Measurements from ENCODE around the gene ASIC2.

DNA sequence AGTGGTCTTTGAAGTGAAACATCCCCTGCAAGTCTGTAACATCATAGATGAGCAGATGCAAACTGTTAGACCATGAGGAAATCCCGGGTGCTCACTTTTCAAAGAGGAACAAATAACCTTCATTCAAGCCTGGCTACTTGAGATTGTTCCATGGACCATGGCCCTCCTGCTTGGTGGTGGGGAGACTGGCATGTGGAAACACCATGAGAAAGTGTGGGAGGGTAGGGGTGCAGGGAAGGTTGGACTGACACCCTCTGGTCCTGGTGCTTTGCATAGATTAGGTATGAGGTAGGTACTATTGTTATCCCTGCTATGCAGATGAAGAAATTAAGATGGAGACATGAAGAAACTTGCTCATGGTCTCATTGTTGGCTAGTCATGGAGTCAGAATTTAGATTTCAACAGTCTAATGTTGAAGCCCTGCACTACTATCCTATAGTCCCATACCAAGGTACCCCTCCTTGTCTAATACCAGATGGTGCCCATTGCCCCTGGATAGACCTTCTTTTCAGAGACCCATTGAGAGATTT lies 242.4 kb downstream of the ASIC2 start:
- TF ChIP-seq, protein P1, sequence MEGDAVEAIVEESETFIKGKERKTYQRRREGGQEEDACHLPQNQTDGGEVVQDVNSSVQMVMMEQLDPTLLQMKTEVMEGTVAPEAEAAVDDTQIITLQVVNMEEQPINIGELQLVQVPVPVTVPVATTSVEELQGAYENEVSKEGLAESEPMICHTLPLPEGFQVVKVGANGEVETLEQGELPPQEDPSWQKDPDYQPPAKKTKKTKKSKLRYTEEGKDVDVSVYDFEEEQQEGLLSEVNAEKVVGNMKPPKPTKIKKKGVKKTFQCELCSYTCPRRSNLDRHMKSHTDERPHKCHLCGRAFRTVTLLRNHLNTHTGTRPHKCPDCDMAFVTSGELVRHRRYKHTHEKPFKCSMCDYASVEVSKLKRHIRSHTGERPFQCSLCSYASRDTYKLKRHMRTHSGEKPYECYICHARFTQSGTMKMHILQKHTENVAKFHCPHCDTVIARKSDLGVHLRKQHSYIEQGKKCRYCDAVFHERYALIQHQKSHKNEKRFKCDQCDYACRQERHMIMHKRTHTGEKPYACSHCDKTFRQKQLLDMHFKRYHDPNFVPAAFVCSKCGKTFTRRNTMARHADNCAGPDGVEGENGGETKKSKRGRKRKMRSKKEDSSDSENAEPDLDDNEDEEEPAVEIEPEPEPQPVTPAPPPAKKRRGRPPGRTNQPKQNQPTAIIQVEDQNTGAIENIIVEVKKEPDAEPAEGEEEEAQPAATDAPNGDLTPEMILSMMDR (conservative IDR thresholded peaks at IDR 0.05; ENCODE audit: low read depth in 2 of 2), result no peak
- TF ChIP-seq POLR2AphosphoS5 (IDR thresholded peaks at IDR 0.05; ENCODE audit: low read depth), result no peak
- TF ChIP-seq, protein P2, sequence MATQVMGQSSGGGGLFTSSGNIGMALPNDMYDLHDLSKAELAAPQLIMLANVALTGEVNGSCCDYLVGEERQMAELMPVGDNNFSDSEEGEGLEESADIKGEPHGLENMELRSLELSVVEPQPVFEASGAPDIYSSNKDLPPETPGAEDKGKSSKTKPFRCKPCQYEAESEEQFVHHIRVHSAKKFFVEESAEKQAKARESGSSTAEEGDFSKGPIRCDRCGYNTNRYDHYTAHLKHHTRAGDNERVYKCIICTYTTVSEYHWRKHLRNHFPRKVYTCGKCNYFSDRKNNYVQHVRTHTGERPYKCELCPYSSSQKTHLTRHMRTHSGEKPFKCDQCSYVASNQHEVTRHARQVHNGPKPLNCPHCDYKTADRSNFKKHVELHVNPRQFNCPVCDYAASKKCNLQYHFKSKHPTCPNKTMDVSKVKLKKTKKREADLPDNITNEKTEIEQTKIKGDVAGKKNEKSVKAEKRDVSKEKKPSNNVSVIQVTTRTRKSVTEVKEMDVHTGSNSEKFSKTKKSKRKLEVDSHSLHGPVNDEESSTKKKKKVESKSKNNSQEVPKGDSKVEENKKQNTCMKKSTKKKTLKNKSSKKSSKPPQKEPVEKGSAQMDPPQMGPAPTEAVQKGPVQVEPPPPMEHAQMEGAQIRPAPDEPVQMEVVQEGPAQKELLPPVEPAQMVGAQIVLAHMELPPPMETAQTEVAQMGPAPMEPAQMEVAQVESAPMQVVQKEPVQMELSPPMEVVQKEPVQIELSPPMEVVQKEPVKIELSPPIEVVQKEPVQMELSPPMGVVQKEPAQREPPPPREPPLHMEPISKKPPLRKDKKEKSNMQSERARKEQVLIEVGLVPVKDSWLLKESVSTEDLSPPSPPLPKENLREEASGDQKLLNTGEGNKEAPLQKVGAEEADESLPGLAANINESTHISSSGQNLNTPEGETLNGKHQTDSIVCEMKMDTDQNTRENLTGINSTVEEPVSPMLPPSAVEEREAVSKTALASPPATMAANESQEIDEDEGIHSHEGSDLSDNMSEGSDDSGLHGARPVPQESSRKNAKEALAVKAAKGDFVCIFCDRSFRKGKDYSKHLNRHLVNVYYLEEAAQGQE (IDR thresholded peaks at IDR 0.05; ENCODE audit: unreplicated experiment), result no peak
- TF ChIP-seq EZH2 (IDR thresholded peaks at IDR 0.05; ENCODE audit: low read depth, unreplicated experiment), result no peak
- no peak for TF ChIP-seq CREB1 (CRISPR knock-in tag; IDR thresholded peaks at IDR 0.05; ENCODE audit: low read depth)
- TF ChIP-seq JUNB (IDR thresholded peaks at IDR 0.05; ENCODE audit: unreplicated experiment), result no peak
- TF ChIP-seq, protein P3, sequence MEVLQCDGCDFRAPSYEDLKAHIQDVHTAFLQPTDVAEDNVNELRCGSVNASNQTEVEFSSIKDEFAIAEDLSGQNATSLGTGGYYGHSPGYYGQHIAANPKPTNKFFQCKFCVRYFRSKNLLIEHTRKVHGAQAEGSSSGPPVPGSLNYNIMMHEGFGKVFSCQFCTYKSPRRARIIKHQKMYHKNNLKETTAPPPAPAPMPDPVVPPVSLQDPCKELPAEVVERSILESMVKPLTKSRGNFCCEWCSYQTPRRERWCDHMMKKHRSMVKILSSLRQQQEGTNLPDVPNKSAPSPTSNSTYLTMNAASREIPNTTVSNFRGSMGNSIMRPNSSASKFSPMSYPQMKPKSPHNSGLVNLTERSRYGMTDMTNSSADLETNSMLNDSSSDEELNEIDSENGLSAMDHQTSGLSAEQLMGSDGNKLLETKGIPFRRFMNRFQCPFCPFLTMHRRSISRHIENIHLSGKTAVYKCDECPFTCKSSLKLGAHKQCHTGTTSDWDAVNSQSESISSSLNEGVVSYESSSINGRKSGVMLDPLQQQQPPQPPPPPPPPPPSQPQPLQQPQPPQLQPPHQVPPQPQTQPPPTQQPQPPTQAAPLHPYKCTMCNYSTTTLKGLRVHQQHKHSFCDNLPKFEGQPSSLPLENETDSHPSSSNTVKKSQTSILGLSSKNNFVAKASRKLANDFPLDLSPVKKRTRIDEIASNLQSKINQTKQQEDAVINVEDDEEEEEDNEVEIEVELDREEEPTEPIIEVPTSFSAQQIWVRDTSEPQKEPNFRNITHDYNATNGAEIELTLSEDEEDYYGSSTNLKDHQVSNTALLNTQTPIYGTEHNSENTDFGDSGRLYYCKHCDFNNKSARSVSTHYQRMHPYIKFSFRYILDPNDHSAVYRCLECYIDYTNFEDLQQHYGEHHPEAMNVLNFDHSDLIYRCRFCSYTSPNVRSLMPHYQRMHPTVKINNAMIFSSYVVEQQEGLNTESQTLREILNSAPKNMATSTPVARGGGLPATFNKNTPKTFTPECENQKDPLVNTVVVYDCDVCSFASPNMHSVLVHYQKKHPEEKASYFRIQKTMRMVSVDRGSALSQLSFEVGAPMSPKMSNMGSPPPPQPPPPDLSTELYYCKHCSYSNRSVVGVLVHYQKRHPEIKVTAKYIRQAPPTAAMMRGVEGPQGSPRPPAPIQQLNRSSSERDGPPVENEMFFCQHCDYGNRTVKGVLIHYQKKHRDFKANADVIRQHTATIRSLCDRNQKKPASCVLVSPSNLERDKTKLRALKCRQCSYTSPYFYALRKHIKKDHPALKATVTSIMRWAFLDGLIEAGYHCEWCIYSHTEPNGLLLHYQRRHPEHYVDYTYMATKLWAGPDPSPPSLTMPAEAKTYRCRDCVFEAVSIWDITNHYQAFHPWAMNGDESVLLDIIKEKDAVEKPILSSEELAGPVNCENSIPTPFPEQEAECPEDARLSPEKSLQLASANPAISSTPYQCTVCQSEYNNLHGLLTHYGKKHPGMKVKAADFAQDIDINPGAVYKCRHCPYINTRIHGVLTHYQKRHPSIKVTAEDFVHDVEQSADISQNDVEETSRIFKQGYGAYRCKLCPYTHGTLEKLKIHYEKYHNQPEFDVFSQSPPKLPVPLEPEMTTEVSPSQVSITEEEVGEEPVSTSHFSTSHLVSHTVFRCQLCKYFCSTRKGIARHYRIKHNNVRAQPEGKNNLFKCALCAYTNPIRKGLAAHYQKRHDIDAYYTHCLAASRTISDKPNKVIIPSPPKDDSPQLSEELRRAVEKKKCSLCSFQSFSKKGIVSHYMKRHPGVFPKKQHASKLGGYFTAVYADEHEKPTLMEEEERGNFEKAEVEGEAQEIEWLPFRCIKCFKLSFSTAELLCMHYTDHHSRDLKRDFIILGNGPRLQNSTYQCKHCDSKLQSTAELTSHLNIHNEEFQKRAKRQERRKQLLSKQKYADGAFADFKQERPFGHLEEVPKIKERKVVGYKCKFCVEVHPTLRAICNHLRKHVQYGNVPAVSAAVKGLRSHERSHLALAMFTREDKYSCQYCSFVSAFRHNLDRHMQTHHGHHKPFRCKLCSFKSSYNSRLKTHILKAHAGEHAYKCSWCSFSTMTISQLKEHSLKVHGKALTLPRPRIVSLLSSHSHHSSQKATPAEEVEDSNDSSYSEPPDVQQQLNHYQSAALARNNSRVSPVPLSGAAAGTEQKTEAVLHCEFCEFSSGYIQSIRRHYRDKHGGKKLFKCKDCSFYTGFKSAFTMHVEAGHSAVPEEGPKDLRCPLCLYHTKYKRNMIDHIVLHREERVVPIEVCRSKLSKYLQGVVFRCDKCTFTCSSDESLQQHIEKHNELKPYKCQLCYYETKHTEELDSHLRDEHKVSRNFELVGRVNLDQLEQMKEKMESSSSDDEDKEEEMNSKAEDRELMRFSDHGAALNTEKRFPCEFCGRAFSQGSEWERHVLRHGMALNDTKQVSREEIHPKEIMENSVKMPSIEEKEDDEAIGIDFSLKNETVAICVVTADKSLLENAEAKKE (CRISPR knock-in tag; IDR thresholded peaks at IDR 0.05), result no peak
